Kidney capillary endothelial cell (primary cell): ENCODE measurements around the gene PLA2G4E.

ENCODE experiments used
- DNase-seq: peaks from one replicate; pipeline ENCODE4 v3.0.0-alpha.2; 2018; ENCODE audit warnings: low spot score

Gene PLA2G4E, protein sequence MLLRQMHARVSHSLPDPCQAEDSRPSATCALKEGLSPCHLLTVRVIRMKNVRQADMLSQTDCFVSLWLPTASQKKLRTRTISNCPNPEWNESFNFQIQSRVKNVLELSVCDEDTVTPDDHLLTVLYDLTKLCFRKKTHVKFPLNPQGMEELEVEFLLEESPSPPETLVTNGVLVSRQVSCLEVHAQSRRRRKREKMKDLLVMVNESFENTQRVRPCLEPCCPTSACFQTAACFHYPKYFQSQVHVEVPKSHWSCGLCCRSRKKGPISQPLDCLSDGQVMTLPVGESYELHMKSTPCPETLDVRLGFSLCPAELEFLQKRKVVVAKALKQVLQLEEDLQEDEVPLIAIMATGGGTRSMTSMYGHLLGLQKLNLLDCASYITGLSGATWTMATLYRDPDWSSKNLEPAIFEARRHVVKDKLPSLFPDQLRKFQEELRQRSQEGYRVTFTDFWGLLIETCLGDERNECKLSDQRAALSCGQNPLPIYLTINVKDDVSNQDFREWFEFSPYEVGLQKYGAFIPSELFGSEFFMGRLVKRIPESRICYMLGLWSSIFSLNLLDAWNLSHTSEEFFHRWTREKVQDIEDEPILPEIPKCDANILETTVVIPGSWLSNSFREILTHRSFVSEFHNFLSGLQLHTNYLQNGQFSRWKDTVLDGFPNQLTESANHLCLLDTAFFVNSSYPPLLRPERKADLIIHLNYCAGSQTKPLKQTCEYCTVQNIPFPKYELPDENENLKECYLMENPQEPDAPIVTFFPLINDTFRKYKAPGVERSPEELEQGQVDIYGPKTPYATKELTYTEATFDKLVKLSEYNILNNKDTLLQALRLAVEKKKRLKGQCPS

DNA sequence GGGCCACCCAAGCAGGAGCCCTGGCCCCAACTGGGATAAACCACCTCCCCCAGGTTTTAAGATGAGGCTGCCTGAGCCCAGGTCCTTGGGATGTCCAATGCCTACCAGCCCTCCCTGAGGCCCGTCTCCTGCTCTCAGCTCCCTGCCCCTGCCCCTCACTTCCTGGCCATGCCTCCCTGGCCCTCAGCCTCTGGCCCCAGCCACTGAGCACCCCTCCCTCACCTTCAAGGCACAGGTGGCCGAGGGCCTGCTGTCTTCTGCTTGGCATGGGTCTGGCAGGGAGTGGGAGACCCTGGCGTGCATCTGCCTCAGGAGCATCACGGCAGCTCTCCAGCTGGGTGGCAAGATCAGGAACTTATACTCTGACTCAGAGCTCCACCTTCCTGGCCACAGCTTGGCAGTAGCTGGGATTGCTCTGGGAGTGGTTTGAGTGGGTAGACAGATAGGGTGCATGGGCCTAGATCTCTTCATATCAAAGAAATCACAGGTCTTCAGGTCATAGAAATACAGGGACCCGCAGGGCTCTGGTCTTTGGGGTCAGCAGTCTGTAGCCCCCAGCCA lies at the start of gene PLA2G4E:
Gene PLA2G4E (minus strand): TSS at position 330 of the 561 bp plus-strand sequence. CDS start 12 bp downstream, at position 318.
- no peak for DNase-seq

DNA sequence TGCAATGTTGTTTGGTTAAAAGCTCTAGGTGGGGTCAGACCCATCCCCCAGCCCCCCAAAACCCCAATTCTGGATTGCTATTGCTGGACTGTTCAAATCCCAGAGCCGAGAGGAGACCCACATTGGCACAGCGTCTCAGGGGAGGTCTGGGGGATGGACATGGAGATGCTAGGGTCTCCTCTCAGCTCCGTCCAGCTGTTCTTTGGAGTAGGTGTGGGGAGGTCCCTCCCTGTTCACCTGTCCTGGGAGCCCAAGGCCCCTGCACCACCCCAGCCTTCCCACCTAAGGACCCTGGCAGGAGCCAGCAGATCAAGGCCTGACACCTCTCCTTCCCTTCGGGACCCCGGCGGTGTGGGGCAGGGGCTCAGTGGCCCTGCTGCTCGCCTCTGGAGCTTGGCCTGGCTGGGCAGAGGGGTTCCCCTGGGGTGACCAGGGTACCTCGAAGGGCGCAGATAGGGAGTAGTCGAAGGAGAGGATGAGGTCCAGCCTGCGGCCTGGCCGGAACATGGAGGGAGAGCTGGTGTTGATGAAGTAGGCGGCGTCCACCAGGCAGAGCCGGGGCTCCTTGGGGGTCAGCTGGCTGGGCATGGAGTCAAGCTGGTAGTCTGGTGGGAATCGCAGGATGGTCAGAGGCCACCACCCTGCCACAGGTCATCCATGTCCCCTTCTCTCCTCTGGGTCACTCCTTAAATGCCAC lies 49.6 kb upstream of the PLA2G4E start:
- no peak for DNase-seq

DNA sequence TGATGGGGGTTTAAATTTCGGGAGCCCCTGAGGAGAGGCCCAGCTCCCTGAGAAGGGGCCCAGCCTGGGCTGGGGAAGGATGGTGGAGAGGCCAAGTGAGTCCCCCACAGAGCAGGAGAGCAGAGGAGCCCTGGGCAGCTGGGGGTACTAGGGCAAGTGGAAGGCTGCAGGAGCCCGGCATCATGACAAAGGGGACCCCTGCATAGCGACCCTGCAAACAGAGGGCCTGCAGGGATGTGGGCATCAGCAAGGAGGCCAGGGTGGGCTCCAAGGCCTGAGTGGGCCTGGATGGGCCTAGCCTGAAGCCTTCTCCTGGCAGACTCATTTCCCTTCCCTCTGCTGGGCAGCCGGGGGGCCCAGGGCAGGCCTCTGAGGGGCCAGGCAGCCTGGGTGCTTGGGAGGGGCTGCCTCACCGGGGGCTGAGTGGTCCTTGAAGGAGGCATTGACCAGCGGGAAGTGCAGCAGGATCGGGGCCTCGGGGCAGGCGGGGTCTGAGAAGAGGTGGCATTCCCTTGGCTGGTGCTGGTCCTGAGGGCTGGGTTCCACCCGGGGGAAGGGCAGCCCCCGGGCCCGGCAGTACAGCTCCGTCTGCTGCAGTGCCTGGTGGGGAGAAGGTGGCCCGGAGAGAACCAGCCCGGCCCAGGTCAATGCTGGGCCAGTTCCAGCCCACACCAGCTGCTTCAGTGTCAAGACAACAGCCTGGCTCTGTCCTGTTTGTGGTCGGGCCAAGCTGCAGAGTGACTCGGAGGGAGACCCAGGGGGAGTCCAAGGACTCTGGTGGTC lies 48.8 kb upstream of the PLA2G4E start:
- DNase-seq: no peak

DNA sequence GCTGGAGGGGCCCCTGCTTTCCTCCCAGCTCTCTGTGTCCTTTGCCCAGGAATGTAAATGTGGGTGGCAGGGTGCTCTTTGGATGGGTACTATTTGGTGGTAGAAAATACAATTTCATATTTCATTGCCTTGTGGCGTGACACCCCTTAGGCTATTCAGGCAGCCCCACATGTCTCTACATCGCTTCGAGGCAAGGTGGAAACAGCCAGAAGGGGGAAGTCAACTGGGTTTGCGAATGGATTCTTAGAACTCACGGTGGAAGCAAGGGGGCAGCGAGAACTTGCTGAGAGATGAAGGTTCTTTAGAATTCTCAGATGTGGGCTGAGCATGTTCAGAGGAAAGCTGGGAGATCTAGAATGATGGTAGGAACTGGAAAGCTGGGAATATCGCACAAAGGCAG lies 48.2 kb upstream of the PLA2G4E start:
- DNase-seq: no peak

DNA sequence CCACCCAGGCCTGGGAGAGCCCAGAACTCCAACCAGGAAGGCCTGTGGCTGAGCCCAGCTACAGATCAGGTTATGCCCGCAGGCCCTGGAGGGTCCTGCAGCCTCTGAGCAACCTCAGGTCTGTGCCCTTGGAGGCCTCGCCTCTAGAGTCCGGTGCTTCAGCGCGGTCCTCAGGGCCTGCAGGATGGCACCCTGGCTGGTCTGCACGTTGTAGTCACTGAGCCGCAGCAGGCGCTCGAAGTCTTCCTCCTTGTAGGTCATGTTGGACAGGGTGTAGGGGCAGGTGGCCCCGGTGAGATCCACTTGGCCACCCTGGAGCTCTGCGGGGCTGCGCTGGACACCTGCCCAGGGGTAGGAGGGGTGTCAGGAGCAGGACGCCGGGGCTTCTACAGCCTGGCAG lies 47.8 kb upstream of the PLA2G4E start:
- DNase-seq: no peak

DNA sequence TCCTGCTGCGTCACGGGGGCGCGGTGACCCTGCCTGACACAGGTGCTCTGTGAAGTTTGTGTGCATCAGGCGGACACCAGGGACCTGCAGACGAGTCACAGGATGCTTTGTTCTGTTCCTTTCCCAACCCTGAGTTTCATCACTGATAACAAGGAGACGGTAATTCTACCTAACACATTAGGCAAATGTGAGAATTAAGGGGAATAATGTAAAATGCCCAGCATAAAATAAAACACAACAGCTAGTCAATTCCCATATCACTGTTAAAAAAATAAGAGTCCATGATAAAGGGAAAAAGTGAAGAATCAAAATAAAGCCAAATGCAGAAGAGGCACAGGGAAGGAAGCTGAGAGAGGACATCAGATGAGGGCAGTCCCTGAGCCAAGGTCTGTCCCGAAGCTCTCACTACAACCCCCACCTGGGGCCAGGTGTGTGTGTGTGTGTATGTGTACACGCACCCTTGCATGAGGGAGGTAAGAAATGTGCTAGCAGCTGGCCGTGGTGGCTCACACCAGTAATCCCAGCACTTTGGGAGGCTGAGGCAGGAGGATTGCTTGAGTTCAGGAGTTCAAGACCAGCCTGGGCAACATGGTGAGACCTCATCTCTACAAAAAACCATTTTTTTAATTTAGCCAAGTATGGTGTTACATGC lies 46.0 kb upstream of the PLA2G4E start:
- DNase-seq: no peak

DNA sequence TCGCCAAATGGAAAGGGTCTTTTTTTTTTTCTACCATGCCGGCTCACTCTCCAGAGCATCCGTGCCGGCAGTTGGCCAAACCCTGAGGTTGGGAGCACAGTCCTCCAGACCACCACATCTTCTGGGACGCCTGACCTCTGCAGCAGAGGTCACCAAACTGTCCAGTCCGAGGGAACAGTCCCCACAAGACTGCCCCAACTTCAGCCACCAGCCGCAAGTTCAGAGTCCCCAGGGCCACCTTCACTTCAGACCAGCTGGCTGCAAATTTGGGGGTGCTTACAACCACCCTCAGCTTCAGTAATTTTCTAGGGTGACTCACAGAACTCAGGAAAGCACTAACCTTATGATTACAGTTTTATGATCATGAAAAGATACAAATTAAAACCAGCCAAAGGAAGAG lies 44.6 kb upstream of the PLA2G4E start:
- DNase-seq: no peak

DNA sequence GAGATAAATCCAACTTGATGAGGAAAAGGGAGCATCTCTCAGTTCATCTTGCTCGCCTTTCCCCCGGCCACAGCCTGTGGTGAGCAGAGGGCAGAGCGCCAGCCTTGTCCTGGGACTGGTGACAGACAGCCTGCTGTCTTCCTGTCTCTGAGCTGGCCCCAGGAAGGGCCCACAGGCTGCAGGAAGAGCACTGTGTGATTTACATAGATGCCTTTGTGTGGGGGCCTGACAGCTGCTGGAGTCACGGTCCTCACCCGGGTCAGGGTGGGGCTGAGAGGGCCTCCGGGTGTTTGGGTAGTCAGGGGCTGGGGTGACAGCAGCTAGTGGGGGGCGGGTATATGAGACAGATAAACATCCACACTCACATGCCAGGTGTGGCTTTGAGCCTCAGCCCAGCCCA lies 44.2 kb upstream of the PLA2G4E start:
- DNase-seq: peak; percentile 82

DNA sequence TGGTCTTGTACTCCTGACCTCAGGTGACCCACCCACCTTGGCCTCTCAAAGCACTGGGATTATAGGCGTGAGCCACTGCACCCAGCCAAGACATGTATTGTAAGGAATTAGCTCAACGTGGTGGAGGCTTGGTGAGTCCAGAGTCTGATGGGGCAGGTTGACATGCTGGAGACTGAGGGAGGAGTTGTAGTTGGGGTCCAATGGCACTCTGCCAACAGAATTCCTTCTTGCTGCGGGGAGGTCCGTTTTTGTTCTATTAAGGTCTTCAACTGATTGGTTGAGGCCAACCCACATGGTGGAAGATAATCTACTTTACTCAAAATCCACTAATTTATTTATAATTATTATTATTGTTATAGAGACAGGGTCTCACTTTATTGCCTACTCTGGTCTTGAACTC lies 43.4 kb upstream of the PLA2G4E start:
- no peak for DNase-seq

DNA sequence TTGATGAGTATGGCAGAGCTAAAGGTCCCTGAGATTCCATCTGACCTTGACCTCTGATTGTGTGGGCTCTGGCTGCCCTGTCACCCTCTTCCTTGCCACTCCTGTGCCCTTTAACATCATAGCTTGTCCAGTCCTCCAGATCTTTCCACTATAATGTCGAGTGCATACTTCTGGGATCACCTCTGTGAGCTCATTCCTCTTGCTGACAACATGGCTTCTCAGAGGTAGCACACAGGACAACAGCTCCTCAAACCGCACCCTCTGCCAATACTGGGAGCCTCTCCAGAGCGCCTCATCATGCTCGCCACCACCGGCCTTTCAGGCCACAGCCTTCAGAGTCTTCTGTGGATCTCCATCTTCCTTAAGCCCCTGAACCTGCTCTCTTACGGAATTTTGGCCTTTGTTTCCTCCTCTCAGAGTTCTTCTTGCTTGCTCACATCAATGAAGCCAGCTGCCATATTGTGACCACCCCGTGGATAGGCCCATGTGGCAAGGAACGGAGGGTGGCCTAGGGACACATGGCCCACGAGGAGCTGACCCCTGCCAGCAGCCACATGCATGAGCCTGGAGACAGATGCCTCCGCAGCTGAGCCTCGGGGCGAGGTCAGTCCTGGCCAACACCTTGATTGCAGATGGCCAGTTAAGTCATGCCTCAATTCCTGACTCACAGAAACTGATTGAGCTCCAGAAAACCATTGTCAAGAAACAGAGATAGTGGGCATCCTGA lies 42.4 kb upstream of the PLA2G4E start:
- no peak for DNase-seq

DNA sequence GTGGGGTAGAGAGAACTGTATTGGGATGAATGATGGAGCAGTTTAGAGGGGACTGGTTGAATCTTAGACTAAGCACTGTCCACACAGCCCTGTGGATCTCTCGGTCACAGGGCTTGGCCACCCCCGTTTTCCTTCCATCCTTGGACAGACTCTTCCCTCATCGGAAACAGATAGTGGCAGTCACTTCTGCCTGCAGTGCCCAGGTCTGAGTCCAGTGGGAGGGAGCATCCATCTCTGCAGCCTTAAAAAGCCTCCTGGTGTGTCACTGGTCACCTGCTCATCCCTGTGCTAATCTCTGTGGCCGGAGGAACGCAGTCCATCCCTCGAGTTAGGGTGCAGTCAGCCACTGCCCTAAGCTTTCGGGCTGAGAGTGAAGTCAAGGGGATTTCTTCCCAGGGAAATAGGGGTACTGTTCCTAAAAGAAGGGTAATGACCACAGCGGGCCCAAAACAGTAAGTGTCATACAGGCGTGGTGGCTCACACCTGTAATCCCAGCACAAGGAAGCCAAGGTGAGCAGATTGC lies 41.5 kb upstream of the PLA2G4E start:
- no peak for DNase-seq

DNA sequence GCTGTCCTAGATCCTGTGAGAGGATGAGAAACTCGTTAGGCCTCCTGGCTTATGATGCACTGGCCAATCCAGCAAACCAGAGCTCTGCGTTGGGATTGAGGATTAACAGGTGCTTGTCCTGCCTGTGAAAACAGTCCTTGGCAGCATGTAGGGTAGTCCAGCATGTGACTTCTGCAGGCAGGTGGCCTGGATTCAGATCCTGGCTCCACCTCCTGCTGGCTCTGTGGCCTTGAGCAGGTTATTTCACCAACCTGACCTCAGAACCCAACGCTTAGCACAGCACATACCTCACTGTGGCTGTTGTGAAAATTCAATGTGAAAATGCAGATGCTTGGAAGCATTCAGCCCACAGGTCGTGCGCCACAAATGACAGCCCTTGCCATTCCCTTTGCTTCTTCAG lies 40.0 kb upstream of the PLA2G4E start:
- no peak for DNase-seq

DNA sequence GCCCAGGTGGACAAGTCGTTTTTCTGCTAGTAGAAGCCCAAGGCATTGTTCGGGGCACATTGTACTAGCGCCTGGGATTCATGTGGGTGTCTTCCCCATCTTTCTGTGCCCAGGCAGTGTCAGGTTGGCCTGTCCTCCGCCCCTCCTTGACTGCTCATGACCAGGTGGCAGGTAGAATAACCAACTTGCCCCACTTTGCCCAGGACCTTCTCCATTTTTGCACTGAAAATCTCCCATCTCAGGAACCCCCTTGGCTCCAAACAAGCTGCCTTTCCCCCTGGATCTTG lies 39.6 kb upstream of the PLA2G4E start:
- DNase-seq: no peak

DNA sequence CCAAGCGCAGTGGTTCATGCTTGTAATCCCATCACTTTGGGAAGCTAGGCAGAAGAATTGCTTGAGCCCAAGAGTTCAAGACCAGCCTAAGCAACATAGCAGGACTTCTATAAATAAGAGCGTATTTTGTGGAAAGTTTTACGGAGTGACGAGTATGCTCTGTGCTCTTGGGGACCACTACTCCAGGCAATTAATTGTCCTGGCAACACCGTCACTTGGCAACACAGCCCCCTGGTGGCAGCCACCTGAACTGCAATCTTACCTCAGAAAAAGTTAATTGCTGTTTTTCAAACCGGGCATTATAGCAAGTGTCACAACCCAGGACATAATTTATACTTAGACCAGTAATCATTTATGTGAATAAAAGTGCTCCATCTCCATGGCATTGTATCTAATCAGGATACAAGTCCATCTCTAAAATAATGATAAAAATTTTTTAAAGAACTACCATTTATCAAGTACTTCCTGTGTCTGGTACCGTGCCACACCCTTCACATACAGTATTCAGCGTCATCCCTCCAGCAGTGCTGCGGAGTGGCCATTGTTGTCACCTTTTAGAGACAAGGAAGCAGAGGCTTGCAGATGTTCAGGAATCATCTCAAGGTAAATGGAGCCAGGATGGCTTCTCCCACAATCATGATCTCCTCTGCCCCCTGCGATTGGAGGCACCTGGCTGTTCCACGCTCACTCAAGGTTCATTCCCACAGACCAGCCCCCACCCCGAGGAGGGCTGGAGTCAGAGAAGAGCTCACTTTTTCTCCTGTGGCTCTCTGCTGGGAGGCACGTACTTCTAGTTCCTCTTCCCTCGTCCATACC lies 39.0 kb upstream of the PLA2G4E start:
- peak; percentile 58 for DNase-seq

DNA sequence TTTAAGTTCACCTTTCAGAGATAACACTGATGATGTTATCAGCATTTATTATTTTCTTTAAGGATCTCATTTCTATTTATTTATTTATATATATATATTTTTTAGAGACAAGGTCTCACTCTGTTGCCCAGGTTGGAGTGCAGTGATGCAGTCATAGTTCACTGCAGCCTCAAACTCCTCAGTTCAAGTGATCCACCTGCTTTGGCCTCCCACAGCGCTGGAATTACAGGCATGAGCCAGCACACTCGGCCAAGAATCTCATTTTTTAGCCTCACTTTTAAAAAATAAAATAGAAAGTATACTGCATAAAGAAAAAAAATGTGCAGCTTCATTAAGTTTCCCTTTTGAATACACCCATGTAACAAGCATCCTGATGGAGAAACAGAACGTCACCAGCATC lies 37.9 kb upstream of the PLA2G4E start:
- no peak for DNase-seq

DNA sequence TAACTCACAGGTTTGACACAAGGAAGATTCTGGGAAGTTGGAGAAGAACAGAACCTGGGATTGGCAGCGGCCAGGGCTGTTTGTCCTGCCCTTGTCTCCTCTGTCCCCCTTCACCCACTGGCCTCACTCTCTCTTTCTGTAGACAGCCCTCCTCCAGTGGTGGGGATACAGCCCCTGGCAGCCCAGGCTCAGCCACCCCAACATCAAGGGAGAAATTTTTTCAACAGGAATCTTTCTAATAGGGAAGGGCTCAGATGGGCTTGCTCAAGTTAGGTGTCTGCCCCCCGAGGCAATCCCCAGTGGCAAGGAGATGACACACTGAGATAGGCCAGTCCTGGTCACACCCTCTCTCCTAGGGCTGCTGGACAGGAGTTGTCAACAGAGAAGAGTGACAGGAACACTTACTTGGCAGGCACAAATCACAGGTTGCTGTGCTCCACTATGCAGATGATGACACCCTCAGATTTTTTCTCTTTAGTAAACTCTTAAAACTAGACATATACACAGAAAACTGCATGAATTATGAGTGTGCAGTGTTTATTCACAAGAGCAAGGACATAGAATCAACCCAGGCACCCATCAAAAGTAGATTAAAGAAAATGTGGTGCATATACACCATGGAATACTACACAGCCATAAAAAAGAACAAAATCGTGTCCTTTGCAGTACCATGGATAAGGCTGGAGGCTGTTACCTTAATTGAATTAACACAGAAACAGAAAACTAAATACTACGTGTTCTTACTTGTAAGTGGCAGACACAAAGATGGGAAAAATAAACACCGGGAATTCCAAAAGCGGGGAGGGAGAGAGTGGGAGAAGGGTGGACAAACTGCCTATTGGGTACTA lies 37.2 kb upstream of the PLA2G4E start:
- no peak for DNase-seq

DNA sequence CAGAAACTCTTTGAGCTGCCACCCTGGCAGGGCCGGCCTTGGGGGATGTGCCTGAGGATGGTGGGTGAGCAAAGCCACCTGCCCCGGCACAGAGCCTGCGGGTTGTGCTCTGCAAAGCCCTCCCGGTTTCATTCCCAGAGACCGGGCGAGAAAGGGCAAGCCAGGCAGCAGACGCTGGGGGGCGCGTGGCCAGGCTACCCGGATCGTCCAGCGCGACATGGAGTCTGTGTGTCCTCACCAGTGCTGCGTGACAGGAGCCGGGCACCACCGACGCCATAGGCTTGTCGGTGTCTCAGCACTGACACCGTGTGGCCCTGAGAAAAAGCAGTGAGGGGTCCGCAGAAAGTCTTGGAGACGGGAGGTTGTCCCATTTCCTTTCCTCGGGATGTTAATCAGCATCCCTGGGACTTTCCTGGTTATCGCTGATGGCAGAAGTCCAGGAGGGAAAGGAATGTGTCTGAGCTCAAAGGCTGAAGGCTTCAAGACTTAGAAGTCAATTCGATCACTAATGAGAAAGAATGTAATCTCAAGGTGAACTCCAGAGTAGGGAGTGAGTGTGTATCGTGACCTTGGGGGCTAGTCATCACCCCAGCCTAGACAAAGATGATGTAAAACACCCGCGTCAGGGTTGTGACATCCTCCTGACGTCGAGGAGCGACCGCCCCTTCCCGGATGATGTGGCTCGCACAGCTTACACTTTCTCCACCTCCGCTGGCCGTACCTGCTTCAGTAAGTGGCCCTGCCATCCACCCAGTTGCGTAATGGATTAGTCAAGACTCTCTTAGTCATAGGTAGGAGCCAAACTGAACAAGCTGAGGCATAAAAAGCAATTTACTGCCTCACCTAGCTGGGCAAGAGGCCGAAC lies 36.3 kb upstream of the PLA2G4E start:
- peak; percentile 89 for DNase-seq

DNA sequence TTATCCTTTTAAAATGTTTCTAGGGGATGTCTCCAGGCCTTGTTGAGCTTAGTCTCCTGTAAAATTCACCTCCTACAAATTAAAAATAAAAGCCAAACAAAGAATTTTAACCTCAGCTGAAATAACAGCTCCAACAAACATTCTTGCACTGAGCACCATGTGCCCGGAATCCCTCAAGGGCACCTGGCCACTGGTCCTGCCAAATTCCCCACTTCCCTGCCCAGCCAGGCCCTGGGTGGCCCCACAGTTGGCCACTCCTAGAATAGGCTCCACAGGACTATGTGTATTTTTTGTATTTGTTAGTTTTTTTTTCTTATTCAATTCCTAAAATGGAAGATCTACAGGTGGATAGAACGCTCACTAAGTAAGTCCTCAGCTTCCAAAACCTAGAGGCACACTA lies 33.1 kb upstream of the PLA2G4E start:
- DNase-seq: no peak
